ENCODE measurements around the gene ZNF862. TPM values are rescaled to one million over a fixed set of nuclear protein-coding genes. Genes with fewer than 3 reads are reported as not detected.
A peak's percentile ranks its signal among the peaks of the same experiment; 100 is the strongest.

Gene ZNF862
- total RNA-seq, 1 donor from 2014 or later: 23.9 TPM

DNA sequence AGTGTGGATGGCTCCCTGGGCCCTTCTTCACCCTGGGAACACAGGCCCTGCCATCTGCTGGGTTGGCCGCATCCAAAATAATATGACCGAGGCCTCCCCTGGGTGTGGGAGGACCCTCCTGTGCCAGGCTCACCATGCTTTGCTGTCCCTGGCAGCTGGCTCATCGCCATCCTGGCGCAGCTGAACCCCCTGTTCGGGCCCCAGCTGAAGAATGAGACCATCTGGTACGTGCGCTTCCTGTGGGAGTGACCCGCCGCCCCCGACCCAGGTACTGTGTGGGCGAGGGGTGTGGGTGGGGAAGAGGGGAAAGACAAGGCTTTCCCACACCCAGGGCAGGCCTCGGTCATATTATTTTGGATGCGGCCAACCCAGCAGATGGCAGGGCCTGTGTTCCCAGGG lies 40.3 kb downstream of the ZNF862 start:
- DNase-seq (ENCODE audit: extremely low spot score, unreplicated experiment): no peak
- Mint-ChIP-seq H3K4me3 (no peak overlapping the region), H3K36me3 (no peaks in the 10 kb centered on the region), H3K27me3 (no peaks in the 10 kb centered on the region), H3K9me3 (no peaks in the 10 kb centered on the region), H3K4me1 (ENCODE audit: unreplicated experiment) (peaks cover 27% of the 10 kb centered on the region), H3K27ac (no peak overlapping the region)
- TF ChIP-seq, protein P1, sequence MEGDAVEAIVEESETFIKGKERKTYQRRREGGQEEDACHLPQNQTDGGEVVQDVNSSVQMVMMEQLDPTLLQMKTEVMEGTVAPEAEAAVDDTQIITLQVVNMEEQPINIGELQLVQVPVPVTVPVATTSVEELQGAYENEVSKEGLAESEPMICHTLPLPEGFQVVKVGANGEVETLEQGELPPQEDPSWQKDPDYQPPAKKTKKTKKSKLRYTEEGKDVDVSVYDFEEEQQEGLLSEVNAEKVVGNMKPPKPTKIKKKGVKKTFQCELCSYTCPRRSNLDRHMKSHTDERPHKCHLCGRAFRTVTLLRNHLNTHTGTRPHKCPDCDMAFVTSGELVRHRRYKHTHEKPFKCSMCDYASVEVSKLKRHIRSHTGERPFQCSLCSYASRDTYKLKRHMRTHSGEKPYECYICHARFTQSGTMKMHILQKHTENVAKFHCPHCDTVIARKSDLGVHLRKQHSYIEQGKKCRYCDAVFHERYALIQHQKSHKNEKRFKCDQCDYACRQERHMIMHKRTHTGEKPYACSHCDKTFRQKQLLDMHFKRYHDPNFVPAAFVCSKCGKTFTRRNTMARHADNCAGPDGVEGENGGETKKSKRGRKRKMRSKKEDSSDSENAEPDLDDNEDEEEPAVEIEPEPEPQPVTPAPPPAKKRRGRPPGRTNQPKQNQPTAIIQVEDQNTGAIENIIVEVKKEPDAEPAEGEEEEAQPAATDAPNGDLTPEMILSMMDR (conservative IDR thresholded peaks at IDR 0.05): no peak

DNA sequence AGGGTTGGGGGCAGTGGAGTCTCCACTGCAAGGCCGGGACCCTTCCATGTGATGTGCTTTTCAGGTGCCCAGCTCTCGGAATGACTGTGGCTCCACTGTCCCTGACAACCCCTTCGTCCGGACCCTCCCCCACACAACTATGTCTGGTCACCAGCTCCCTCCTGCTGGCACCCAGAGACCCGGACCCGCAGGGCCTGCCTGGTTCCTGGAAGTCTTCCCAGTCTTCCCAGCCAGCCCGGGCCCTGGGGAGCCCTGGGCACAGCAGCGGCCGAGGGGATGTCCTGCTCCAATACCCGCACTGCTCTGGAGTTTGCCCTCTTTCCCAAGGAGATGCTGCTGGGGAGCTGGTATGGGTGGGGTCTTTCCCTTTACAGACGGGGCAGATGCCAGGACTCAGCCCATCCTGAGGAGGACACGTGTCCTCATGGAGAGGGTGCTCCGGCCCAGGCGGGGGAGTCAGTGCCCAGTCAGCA lies 41.1 kb downstream of the ZNF862 start:
- H3K27me3 Mint-ChIP-seq: no peaks in the 10 kb centered on the region
- H3K36me3 Mint-ChIP-seq: no peaks in the 10 kb centered on the region
- H3K27ac Mint-ChIP-seq: no peak overlapping the region
- TF ChIP-seq, protein P1 (conservative IDR thresholded peaks at IDR 0.05): no peak
- peaks cover 35% of the 10 kb centered on the region for H3K4me1 Mint-ChIP-seq (ENCODE audit: unreplicated experiment)
- no peak for DNase-seq (ENCODE audit: extremely low spot score, unreplicated experiment)
- H3K4me3 Mint-ChIP-seq: no peak overlapping the region
- no peaks in the 10 kb centered on the region for H3K9me3 Mint-ChIP-seq

GRCh38 chr7:149879766-149880637 lies 41.8 kb downstream of the ZNF862 start:
- Mint-ChIP-seq H3K4me1 (ENCODE audit: unreplicated experiment) (peaks cover 29% of the 10 kb centered on the region), H3K27ac (no peak overlapping the region), H3K36me3 (no peaks in the 10 kb centered on the region), H3K27me3 (no peaks in the 10 kb centered on the region), H3K9me3 (no peaks in the 10 kb centered on the region), H3K4me3 (no peak overlapping the region)
- TF ChIP-seq, protein P1 (conservative IDR thresholded peaks at IDR 0.05): no peak
- no peak for DNase-seq (ENCODE audit: extremely low spot score, unreplicated experiment)

- H3K4me3 Mint-ChIP-seq: no peak overlapping the region
- no peaks in the 10 kb centered on the region for H3K36me3 Mint-ChIP-seq
- TF ChIP-seq, protein P1 (conservative IDR thresholded peaks at IDR 0.05): no peak
- no peak for DNase-seq (ENCODE audit: extremely low spot score, unreplicated experiment)
- H3K4me1 Mint-ChIP-seq (ENCODE audit: unreplicated experiment): peaks cover 31% of the 10 kb centered on the region
- H3K27ac Mint-ChIP-seq: peak overlapping the region; percentile 53
- no peaks in the 10 kb centered on the region for H3K9me3 Mint-ChIP-seq
- no peaks in the 10 kb centered on the region for H3K27me3 Mint-ChIP-seq
These were observed 42.6 kb downstream of the ZNF862 start for GRCh38 chr7:149880638-149881311.

- Mint-ChIP-seq H3K4me1 (ENCODE audit: unreplicated experiment) (peaks cover 31% of the 10 kb centered on the region), H3K27ac (peak overlapping the region; percentile 53), H3K27me3 (no peaks in the 10 kb centered on the region), H3K9me3 (no peaks in the 10 kb centered on the region), H3K4me3 (no peak overlapping the region), H3K36me3 (no peaks in the 10 kb centered on the region)
- DNase-seq (ENCODE audit: extremely low spot score, unreplicated experiment): no peak
- TF ChIP-seq, protein P1 (conservative IDR thresholded peaks at IDR 0.05): no peak
These were observed 43.4 kb downstream of the ZNF862 start for GRCh38 chr7:149881328-149882247.
